K562 (cell line): ENCODE data around the gene NVL.

Experiments used
- CTCF ChIP-seq, 3 experiments: IDR thresholded peaks in 2 of 3; conservative IDR thresholded peaks in 1 of 3; 2 replicates each; pipeline ENCODE4 v1.5.1; 2011 to 2012; ENCODE audit warnings: low read length in 3 of 3, mild to moderate bottlenecking in 3 of 3, control low read depth in 2 of 3, improper control_type of control experiment in 1 of 3, inconsistent platforms in 1 of 3, low read depth in 1 of 3, mixed read lengths in 1 of 3, moderate library complexity in 1 of 3; ENCODE audit not compliant: insufficient read depth in 2 of 3
- E2F1 ChIP-seq: sonication (generic); formaldehyde crosslinking; IDR thresholded peaks from 2 replicates; pipeline ENCODE4 v1.8.1; 2023; ENCODE audit warnings: mild to moderate bottlenecking, missing genetic modification reagents, moderate library complexity
- E2F4 ChIP-seq: sonication (generic); formaldehyde crosslinking; IDR thresholded peaks from 2 replicates; pipeline ENCODE4 v1.8.0; 2022; ENCODE audit warnings: mild to moderate bottlenecking, low read depth, missing genetic modification reagents
- E4F1 ChIP-seq: fragments of 250-450 bp; sonication (Bioruptor Pico); IDR thresholded peaks from 2 replicates; pipeline ENCODE4 v1.5.0; 2021; ENCODE audit warnings: mild to moderate bottlenecking, borderline replicate concordance
- EGR1 ChIP-seq: fragments of 450-650 bp; conservative IDR thresholded peaks from 2 replicates; pipeline ENCODE4 v1.6.1; 2017; ENCODE audit warnings: mild to moderate bottlenecking
- KAT2B ChIP-seq: IDR thresholded peaks from one replicate; pipeline ENCODE4 v1.6.1; 2012; ENCODE audit warnings: low read depth, mild to moderate bottlenecking, control low read depth, inconsistent platforms, low read length, moderate library complexity
- MAX ChIP-seq: sonication (generic); formaldehyde crosslinking; IDR thresholded peaks from 2 replicates; pipeline ENCODE4 v1.9.0; 2022; ENCODE audit warnings: mild to moderate bottlenecking, missing genetic modification reagents
- POLR2A ChIP-seq: fragments of 450-650 bp; conservative IDR thresholded peaks from 2 replicates; pipeline ENCODE4 v1.6.1; 2016
- POLR2AphosphoS5 ChIP-seq: IDR thresholded peaks from 2 replicates; pipeline ENCODE4 v1.6.1; 2011; ENCODE audit warnings: mild to moderate bottlenecking, low read depth, low read length, moderate library complexity; ENCODE audit not compliant: control insufficient read depth, insufficient read depth
- TAL1 ChIP-seq: fragments of 450-650 bp; IDR thresholded peaks from 2 replicates; pipeline ENCODE4 v1.6.1; 2016; ENCODE audit warnings: mild to moderate bottlenecking
- UBTF ChIP-seq, 2 experiments: IDR thresholded peaks; 2 replicates each; pipeline ENCODE4 v1.6.1; 2012; ENCODE audit warnings: improper control_type of control experiment in 2 of 2, low read depth in 2 of 2, low read length in 2 of 2, borderline replicate concordance in 1 of 2
- USF1 ChIP-seq: sonication (generic); formaldehyde crosslinking; IDR thresholded peaks from 2 replicates; pipeline ENCODE4 v1.9.0; 2022; ENCODE audit warnings: mild to moderate bottlenecking, missing genetic modification reagents
- ZBED1 ChIP-seq: IDR thresholded peaks from 2 replicates; pipeline ENCODE4 v1.6.1; 2014
- ZBTB5 ChIP-seq: fragments of 450-650 bp; IDR thresholded peaks from 2 replicates; pipeline ENCODE4 v1.6.1; 2017; ENCODE audit warnings: antibody characterized with exemption

- TF ChIP-seq CTCF (IDR thresholded peaks at IDR 0.05 in 2 of 3, conservative IDR thresholded peaks at IDR 0.05 in 1 of 3; ENCODE audit: insufficient read depth in 2 of 3, low read depth in 1 of 3, low read length in 3 of 3) (no peak), ZBTB5 (no peak), TAL1 (no peak), POLR2A (no peak), POLR2AphosphoS5 (no peak), E2F4 (CRISPR knock-in tag) (no peak), EGR1 (no peak), USF1 (no peak), E4F1 (CRISPR knock-in tag) (no peak), MAX (no peak), UBTF (IDR thresholded peaks at IDR 0.05; ENCODE audit: borderline replicate concordance in 1 of 2, low read depth in 2 of 2, low read length in 2 of 2) (no peak), KAT2B (no peak), E2F1 (CRISPR knock-in tag) (no peak), ZBED1 (no peak)
These were observed 27.7 kb upstream of the NVL start for GRCh38 chr1:224357626-224358124.
